DOHH2 (cell line): ENCODE data around the gene RAI1.

Experiments used
- H3F3A ChIP-seq: fragments of 200-600 bp; sonication (generic), shearing (Covaris generic); 2 replicates; pipeline ENCODE4 v1.6.0; 2016; ENCODE audit warnings: antibody characterized with exemption, mild to moderate bottlenecking; ENCODE audit not compliant: control insufficient read depth, insufficient read depth
- H3K27ac ChIP-seq: fragments of 200-600 bp; sonication (generic); 2 replicates; pipeline ENCODE4 v1.5.1; 2014; ENCODE audit warnings: low read depth, mild to moderate bottlenecking, low read length, moderate library complexity
- H3K27me3 ChIP-seq: fragments of 200-600 bp; sonication (generic); 2 replicates; pipeline ENCODE4 v1.6.1; 2014; ENCODE audit warnings: mild to moderate bottlenecking, low read length, mixed read lengths; ENCODE audit not compliant: control insufficient read depth
- H3K36me3 ChIP-seq: fragments of 200-600 bp; sonication (generic); 2 replicates; pipeline ENCODE4 v1.6.1; 2014; ENCODE audit warnings: mild to moderate bottlenecking, low read length, moderate library complexity, mixed read lengths; ENCODE audit not compliant: control insufficient read depth
- H3K4me1 ChIP-seq: fragments of 200-600 bp; sonication (generic); 2 replicates; pipeline ENCODE4 v1.6.1; 2014; ENCODE audit warnings: mild to moderate bottlenecking, low read length, mixed read lengths; ENCODE audit not compliant: control insufficient read depth
- H3K4me2 ChIP-seq: fragments of 200-600 bp; sonication (generic); 2 replicates; pipeline ENCODE4 v1.6.0; 2014; ENCODE audit warnings: mild to moderate bottlenecking, low read length, moderate library complexity
- H3K4me3 ChIP-seq: fragments of 200-600 bp; sonication (generic); 2 replicates; pipeline ENCODE4 v1.5.1; 2014; ENCODE audit warnings: mild to moderate bottlenecking, low read length, mixed read lengths
- H3K79me2 ChIP-seq: fragments of 200-600 bp; sonication (generic); 2 replicates; pipeline ENCODE4 v1.6.1; 2014; ENCODE audit warnings: mild to moderate bottlenecking, low read length, mixed read lengths; ENCODE audit not compliant: control insufficient read depth
- H3K9me2 ChIP-seq: fragments of 200-600 bp; sonication (generic); replicated peaks from 2 replicates; pipeline ENCODE4 v1.6.1; 2014; ENCODE audit warnings: mild to moderate bottlenecking, low read length, mixed read lengths; ENCODE audit not compliant: control insufficient read depth
- H3K9me3 ChIP-seq: fragments of 200-600 bp; sonication (generic); 2 replicates; pipeline ENCODE4 v1.6.1; 2014; ENCODE audit warnings: antibody characterized with exemption, low read length, mixed read lengths; ENCODE audit not compliant: control insufficient read depth, insufficient read depth
- H4K20me1 ChIP-seq: fragments of 200-600 bp; sonication (generic); 2 replicates; pipeline ENCODE4 v1.6.0; 2014; ENCODE audit warnings: low read depth, mild to moderate bottlenecking, antibody characterized with exemption, low read length, moderate library complexity; ENCODE audit not compliant: control insufficient read depth, insufficient read depth
- EZH2phosphoT487 ChIP-seq: fragments of 200-600 bp; sonication (generic); IDR thresholded peaks from 2 replicates; pipeline ENCODE4 v1.6.1; 2017; ENCODE audit warnings: borderline replicate concordance, mild to moderate bottlenecking, antibody characterized with exemption, low read length, moderate library complexity, mixed read lengths
- TF ChIP-seq, protein P1 (sequence below): fragments of 200-600 bp; sonication (generic); IDR thresholded peaks from one replicate; pipeline ENCODE4 v1.5.1; 2014; ENCODE audit warnings: antibody characterized with exemption, mild to moderate bottlenecking, low read depth, low read length; ENCODE audit not compliant: poor library complexity, severe bottlenecking

The RAI1 gene

DNA sequence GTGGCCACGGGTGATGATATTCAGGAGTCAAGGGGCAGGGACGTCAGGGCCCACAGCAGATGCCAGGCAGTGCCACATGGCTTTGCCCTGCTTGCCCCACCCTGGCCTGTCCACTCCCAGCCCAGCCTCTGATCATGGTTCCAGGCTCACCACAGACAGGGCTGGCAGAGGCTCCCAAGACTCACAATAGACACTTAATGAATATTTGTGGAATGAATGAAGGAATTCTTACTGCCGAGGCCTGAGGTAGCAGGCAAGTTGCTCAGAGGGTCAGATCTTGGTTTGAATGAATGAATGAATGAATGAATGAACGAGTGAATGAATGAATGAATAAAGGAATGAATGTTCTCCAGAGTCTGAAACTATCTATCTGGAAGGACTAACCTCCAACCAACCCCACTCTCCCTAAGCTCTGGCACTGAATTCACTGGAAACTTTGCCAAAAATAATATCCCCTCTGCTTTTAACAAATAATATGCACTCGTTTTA, 60.9 kb downstream of the RAI1 start:
- Histone ChIP-seq H3K4me3 (no peak overlapping the region), H3K36me3 (no peaks in the 10 kb centered on the region; the same call in 1 of the 2 replicates), H3K9me2 (no peaks in the 10 kb centered on the region), H3K79me2 (peaks cover 74% of the 10 kb centered on the region), H3K4me1 (peaks cover 25% of the 10 kb centered on the region), H4K20me1 (peaks cover 15% of the 10 kb centered on the region), H3K27ac (no peak overlapping the region), H3F3A (no peaks in the 10 kb centered on the region), H3K9me3 (peaks cover under 1% of the 10 kb centered on the region; the same call in 1 of the 2 replicates), H3K27me3 (no peaks in the 10 kb centered on the region), H3K4me2 (no peak overlapping the region)
- TF ChIP-seq, protein P1, sequence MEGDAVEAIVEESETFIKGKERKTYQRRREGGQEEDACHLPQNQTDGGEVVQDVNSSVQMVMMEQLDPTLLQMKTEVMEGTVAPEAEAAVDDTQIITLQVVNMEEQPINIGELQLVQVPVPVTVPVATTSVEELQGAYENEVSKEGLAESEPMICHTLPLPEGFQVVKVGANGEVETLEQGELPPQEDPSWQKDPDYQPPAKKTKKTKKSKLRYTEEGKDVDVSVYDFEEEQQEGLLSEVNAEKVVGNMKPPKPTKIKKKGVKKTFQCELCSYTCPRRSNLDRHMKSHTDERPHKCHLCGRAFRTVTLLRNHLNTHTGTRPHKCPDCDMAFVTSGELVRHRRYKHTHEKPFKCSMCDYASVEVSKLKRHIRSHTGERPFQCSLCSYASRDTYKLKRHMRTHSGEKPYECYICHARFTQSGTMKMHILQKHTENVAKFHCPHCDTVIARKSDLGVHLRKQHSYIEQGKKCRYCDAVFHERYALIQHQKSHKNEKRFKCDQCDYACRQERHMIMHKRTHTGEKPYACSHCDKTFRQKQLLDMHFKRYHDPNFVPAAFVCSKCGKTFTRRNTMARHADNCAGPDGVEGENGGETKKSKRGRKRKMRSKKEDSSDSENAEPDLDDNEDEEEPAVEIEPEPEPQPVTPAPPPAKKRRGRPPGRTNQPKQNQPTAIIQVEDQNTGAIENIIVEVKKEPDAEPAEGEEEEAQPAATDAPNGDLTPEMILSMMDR: no peak
- no peak for TF ChIP-seq EZH2phosphoT487

DNA sequence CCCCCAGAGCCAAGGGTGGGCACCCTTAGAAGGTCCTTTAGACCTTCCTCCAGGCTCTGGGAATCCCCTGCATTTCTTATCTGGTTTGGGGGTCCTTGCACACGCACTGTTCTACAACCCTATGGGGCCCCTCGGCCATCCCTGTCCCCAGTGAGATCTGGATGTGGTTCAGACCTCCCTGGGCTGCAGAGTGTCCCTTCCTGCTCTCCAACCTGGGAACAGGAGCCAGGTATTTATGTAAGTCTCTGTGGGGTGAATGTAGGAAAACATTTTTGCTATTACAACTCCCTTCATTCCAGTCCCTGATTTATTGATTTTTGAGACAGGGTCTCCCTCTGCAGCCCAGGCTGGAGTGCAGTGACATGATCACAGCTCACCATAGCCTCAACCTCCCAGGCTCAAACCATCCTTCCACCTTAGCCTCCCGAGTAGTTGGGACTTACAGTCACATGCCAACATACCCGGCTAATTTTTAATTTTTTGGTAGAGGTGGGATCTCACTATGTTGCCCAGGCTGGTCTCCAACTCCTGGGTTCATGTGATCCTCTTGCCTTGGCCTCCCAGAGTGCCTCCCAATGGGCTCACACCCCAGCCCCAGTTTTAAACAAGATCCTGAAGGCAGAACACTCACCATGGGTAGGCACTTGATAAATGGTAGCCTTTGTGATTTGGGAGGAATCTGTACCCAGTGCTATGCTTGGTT, 61.6 kb downstream of the RAI1 start:
- Histone ChIP-seq H4K20me1 (peaks cover 10% of the 10 kb centered on the region), H3K4me3 (no peak overlapping the region), H3K9me2 (no peaks in the 10 kb centered on the region), H3K27ac (no peak overlapping the region), H3K36me3 (no peaks in the 10 kb centered on the region; the same call in 1 of the 2 replicates), H3K79me2 (peaks cover 74% of the 10 kb centered on the region), H3K27me3 (no peaks in the 10 kb centered on the region), H3K4me1 (peaks cover 23% of the 10 kb centered on the region), H3K4me2 (no peak overlapping the region), H3F3A (no peaks in the 10 kb centered on the region), H3K9me3 (peaks cover 6% of the 10 kb centered on the region; the same call in 1 of the 2 replicates)
- TF ChIP-seq, protein P1: no peak
- TF ChIP-seq EZH2phosphoT487: no peak

DNA sequence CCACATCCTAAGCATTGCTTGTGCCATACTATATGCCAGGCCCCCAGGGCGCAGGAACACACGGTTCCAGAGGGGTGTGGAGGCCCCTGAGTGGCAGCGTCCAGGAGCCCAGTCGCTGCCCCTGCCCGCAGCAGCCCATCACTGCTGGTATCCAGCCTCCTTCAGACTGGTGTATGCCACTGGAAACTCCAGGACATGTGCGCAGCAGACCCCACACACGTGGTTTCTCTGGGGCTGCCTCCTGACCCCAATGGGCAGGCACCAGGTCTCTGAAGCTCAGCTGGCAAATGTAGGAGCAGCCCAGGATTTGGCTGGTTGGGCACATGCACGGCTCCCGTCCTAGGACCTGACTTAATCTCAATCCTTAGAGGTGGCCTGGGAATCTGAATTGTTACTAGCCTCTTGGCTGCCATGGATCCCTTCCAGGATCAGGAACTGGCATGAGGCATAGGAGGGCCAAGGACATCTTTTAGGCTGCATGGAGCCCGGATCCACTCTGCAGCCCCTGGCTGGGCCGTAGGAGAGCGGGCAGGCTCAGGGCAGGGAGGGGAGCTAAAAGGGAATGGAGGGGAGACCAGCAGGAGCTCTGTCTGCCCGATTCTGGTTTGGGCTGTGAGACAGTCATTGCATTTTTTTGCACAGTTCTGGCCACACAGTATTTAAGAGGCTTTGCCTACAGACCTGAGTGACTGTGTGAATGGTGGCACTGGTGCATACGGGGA, 62.3 kb downstream of the RAI1 start:
- no peak overlapping the region for H3K27ac ChIP-seq
- H3K79me2 ChIP-seq: peaks cover 77% of the 10 kb centered on the region
- peaks cover 24% of the 10 kb centered on the region for H3K4me1 ChIP-seq
- H4K20me1 ChIP-seq: peaks cover 10% of the 10 kb centered on the region; the same call in 1 of the 2 replicates
- H3F3A ChIP-seq: no peaks in the 10 kb centered on the region
- no peaks in the 10 kb centered on the region for H3K9me2 ChIP-seq
- no peak for TF ChIP-seq EZH2phosphoT487
- TF ChIP-seq, protein P1: no peak
- H3K9me3 ChIP-seq: peaks cover 9% of the 10 kb centered on the region; the same call in 1 of the 2 replicates
- no peaks in the 10 kb centered on the region for H3K27me3 ChIP-seq
- H3K36me3 ChIP-seq: no peaks in the 10 kb centered on the region; the same call in 1 of the 2 replicates
- H3K4me3 ChIP-seq: no peak overlapping the region
- no peak overlapping the region for H3K4me2 ChIP-seq
